Left ventricle myocardium inferior (tissue), 1 donor: ENCODE data around the gene ADM2. TPM values are rescaled to one million over a fixed set of nuclear protein-coding genes. Genes with fewer than 3 reads are reported as not detected.

Source experiments
- DNase-seq: peaks from one replicate; pipeline ENCODE4 v3.0.0-alpha.2; 2020
- H3K27ac ChIP-seq: fragments of 200-600 bp; replicated peaks from 2 replicates; pipeline ENCODE4 v1.8.0; 2021
- H3K27me3 ChIP-seq: fragments of 200-600 bp; 2 replicates; pipeline ENCODE4 v1.8.0; 2021; ENCODE audit warnings: low read depth
- H3K36me3 ChIP-seq: fragments of 200-600 bp; 2 replicates; pipeline ENCODE4 v1.8.0; 2021
- H3K4me1 ChIP-seq: fragments of 200-600 bp; 2 replicates; pipeline ENCODE4 v1.8.0; 2021
- H3K4me3 ChIP-seq: fragments of 200-600 bp; 2 replicates; pipeline ENCODE4 v1.8.0; 2021; ENCODE audit warnings: mild to moderate bottlenecking, moderate library complexity
- H3K9me3 ChIP-seq: fragments of 200-600 bp; replicated peaks from 2 replicates; pipeline ENCODE4 v1.8.0; 2021
- CTCF ChIP-seq: fragments of 200-600 bp; IDR thresholded peaks from 2 replicates; pipeline ENCODE4 v1.8.0; 2021; ENCODE audit warnings: antibody characterized with exemption, mild to moderate bottlenecking, borderline replicate concordance
- intact Hi-C: fragments of 100-400 bp; cut with micrococcal nuclease; formaldehyde crosslinking; loops from one replicate; pipeline ENCODE4 v1.11.0; 2022
- total RNA-seq: library from RNA; stranded (reverse); fragmentation: NEBNext Ultra II Directional; extraction: Animal tissue kit (Norgen Biotek cat#: 25700); gene quantifications from one replicate; pipeline ENCODE4 v1.2.1, GENCODE V29; 2021
- donor health status: DM: no; HTN: yes; CAD: no; lungs with severe emphysema.

ADM2 gene
- total RNA-seq, 1 donor from 2014 or later, result not detected

- no peak for DNase-seq
- intact Hi-C loops, result no loop called here
Measured at GRCh38 chr22:50436015-50436830, 45.1 kb upstream of the ADM2 start.

GRCh38 chr22:50436841-50437341 is 44.5 kb upstream of the ADM2 start:
- TF ChIP-seq CTCF, result no peak
- Histone ChIP-seq H3K9me3 (no peaks in the 10 kb centered on the region), H3K36me3 (peaks cover 81% of the 10 kb centered on the region), H3K4me1 (no peaks in the 10 kb centered on the region), H3K27ac (no peak overlapping the region), H3K4me3 (no peak overlapping the region), H3K27me3 (no peaks in the 10 kb centered on the region)
- DNase-seq, result no peak
- intact Hi-C loops, result no loop called here

More at GRCh38 chr22:50436015-50436830, 45.1 kb upstream of the ADM2 start:
- H3K9me3 ChIP-seq, result no peaks in the 10 kb centered on the region
- H3K27ac ChIP-seq, result no peak overlapping the region
- TF ChIP-seq CTCF, result no peak
- H3K36me3 ChIP-seq, result peaks cover 82% of the 10 kb centered on the region
- H3K4me1 ChIP-seq, result no peaks in the 10 kb centered on the region
- H3K4me3 ChIP-seq, result no peak overlapping the region
- no peaks in the 10 kb centered on the region for H3K27me3 ChIP-seq

- Histone ChIP-seq H3K4me3 (no peak overlapping the region), H3K9me3 (no peaks in the 10 kb centered on the region), H3K27ac (no peak overlapping the region), H3K27me3 (no peaks in the 10 kb centered on the region), H3K36me3 (peaks cover 77% of the 10 kb centered on the region), H3K4me1 (no peaks in the 10 kb centered on the region)
- TF ChIP-seq CTCF, result no peak
- no peak for DNase-seq
- intact Hi-C loops, result no loop called here
Measured at GRCh38 chr22:50437511-50438304, 43.6 kb upstream of the ADM2 start.

- no peak for DNase-seq
- H3K36me3 ChIP-seq, result peaks cover 74% of the 10 kb centered on the region
- intact Hi-C loops, result no loop called here
Measured at GRCh38 chr22:50438305-50439275, 42.8 kb upstream of the ADM2 start.

More at GRCh38 chr22:50438305-50439275, 42.8 kb upstream of the ADM2 start:
- Histone ChIP-seq H3K27me3 (no peaks in the 10 kb centered on the region), H3K4me3 (no peak overlapping the region), H3K4me1 (no peaks in the 10 kb centered on the region), H3K27ac (no peak overlapping the region), H3K9me3 (no peaks in the 10 kb centered on the region)
- no peak for TF ChIP-seq CTCF
